ENCODE results near the gene PEX14. TPM values are rescaled to one million over a fixed set of nuclear protein-coding genes. Genes with fewer than 3 reads are reported as not detected.

PEX14 gene
- total RNA-seq, 1 donor from 2014 or later, result 28.2 TPM

DNA sequence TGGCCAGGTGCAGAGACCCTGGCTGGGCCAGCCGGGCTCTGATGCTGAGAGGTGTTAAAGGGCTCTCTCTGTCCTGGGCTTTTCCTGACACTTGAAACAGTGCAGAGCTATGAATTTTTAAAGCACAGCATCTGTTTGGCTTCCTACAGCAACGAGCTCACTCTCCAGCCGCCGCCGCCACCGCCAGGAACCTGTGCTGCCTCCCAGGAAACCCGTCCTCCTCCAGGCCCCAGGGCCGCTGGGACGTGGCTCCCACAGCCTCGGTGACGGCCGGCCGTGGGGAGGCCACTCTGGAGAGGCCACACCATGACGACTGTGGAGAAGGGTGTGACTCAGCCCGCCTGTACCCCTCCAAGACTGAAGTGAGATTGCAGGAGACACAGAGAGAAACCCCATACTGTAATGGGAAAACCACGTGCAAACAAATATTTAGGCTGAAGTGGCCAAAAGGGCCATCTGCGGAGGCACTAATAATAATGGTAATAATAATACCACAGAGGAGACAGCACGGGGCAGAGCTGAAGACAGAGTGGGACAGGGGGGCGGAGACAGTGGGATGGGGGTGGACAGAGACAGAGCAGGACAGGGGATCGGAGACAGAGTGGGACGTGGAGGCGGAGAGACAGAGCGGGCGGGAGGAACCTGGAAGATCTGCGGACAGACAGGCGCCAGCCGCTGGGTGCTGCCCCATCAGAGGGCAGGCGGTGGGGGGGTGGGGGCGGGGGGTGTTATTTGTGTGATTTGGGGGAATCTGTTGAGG lies 182.5 kb downstream of the PEX14 start:
- no peak for DNase-seq (ENCODE audit: extremely low read depth, low read depth, low spot score)

DNA sequence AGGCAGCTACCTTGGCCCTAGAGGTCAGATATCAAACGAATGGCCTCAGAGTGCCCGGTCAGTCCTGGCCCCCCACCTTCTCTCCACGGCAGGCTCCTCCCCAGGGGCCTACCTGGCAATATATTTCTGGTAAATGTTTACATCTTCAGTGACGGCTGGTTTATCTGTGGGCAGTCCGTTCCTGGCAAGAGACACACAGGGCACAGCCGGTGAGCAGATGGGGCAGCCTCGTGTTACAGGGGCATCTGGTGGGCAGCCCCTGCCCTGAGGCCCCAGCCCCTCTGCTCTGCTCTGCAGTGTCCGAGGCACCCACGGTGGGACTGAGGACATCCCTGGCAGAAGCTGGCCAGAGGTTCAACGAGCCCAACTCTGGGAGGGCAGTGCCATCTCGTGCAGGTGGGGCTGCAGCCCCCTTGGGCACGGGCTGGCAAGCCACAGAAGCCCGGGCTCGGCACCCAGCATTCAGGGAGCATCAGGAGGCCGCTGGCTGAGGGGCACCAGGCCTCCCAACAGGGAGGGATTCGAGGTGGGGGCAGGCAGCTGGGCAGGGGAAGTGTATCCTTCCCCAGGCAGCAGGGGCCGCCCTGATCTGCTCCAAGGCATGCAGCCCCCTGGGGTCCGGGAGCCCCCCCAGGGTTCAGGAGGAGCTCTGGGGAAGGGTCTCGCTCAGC lies 183.8 kb downstream of the PEX14 start:
- no peak for DNase-seq (ENCODE audit: extremely low read depth, low read depth, low spot score)

DNA sequence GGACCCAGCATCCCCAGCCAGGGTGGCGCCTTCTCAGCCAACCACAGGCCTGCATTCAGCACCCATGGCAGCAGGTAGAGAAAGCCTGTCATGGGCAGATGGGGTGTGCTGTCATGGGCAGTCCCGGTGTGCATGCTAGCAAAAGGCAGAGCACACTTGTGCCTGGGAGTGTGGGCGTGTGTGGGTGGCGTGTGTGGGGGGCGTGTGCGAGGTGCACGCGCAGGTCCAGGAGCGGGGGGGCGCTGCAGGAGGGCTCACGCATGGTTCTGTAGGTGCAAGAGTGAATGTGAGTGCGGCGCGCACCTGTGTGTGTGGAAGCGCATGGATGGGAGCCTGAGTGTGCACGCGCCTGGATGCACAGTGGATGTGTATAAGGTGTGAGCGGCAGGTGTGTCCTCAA lies 184.5 kb downstream of the PEX14 start:
- no peak for DNase-seq (ENCODE audit: extremely low read depth, low read depth, low spot score)

DNA sequence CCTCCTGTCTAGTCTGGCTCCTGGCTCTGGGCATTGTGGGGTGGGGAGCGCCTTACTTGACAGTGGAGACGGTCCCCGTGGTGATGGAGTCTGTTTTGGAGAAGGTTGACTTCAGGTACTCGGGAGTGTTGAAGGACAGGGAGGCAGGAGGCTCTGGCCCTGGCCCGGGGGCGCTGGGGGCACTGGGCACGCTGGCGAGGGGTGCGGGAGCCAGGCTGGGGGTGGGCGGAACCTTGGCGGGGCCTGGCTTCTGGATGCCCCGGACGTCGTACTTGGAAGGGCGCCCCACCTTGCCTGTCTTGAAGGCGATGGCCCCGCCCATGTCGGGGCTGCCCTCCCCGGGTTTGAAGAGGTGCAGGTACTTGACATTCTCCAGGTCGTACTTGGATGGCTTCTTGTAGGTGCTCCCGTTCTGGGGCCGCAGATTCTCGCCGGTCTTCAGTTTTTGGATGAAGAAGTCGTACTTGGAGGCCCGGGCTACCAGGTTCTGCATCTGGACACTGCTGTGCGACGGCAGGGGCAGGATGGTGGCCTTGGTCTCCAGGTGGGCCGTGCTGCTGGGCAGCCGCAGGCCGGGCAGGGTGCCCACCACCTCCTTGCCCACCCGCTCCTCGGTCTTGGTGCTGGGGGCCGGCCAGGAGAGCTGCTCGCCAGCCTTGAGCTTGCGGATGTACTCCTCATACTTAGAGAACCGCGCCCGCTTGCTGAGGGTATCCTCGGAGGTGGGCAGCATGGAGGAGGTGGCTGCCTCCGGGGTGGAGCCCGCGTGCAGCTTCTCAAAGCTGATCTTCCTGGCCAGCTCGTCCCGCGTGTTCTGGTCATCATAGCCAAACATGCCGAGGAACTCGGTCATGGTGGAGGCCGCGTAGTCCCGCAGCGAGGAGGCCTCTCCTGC lies 185.1 kb downstream of the PEX14 start:
- no peak for DNase-seq (ENCODE audit: extremely low read depth, low read depth, low spot score)

DNA sequence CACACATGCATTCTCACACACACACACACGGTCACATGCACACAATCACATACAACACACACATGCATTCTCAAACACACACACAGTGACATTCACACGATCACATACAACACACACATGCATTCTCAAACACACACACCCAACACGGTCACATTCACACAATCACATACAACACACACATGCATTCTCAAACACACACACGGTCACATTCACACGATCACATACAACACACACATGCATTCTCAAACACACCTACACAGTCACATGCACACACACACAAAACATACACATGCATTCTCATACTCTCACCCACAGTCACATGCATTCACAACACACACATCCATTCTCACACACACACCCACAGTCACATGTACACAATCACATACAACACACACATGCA lies 186.7 kb downstream of the PEX14 start:
- DNase-seq (ENCODE audit: extremely low read depth, low read depth, low spot score), result no peak

DNA sequence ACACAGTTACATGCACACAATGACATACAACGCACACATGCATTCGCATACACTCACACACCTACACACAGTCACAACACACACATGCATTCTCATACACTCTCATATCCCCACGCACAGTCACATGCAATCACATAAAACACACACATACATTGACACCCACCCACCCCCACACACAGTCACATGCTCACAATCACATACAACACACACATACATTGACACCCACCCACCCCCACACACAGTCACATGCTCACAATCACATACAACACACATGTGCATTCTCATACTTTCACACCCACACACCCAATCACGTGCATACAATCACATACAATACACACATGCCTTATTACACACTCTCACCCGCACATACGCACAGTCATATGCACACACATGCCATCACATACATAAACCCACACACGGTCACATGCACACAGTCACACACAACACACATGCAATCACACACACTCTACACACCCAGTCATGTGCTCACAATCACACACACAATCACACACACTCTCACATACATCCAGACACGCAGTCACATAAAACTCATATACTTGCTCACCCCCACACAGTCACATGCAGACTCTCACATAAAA lies 187.4 kb downstream of the PEX14 start:
- DNase-seq (ENCODE audit: extremely low read depth, low read depth, low spot score), result no peak

DNA sequence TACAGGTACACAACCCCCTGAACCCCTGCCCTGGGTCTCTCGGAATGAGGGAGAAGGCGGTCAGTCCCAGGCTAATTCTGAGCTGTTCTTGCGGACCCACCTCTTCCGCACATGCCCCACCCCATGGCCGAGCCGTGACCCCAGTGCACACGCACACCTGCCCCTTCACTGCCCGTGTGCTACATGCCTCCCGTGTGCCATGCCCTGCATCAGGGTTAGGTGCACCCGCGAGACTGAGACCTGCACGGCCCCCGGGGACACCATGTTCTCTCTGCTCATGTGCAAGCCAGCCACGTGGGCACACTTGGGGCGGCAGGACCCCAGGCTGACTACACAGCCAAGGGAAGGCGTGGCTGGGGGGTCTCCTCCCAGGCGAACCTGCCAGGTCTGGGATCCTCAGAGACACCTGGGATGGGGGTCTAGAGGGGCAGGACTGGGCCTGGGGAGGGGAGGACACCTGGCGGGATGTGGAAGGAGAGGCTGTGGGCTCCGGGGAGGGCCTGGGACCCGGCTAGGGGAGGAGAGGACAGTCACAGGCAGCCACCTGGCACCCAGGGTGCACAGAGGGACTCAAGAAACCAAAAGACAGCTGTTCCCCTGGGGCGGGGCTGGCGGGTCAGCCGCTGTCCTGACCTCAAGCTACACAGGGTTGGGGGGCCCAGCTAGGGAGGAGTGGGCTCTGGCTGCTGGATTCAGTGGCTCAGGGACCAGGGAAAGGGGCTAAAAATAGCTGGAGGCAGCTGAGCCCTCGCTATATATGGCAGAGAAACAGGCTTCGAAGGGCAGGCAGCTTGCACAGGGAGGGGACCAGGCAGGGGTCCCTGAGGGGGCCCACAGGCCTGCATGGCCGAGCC lies 188.3 kb downstream of the PEX14 start:
- DNase-seq (ENCODE audit: extremely low read depth, low read depth, low spot score), result no peak

DNA sequence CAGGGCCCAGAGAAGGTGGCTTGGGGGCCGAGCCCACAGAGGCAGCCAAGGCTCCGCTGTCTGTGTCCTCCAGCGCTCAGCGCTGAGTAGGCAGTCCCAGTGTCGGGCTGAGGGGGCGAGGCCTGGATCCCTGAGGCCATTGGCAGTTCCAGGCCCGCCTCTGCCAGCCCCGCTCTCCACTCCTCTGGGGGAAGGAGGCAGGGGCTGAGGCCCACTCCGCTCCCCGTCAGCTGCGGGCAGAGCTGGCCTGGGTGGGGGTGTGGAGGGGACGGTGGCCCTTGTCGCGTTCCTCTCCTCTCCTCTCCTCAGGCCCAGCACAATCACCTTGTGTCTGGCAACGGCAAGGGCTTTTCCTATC lies 188.9 kb downstream of the PEX14 start:
- no peak for DNase-seq (ENCODE audit: extremely low read depth, low read depth, low spot score)

DNA sequence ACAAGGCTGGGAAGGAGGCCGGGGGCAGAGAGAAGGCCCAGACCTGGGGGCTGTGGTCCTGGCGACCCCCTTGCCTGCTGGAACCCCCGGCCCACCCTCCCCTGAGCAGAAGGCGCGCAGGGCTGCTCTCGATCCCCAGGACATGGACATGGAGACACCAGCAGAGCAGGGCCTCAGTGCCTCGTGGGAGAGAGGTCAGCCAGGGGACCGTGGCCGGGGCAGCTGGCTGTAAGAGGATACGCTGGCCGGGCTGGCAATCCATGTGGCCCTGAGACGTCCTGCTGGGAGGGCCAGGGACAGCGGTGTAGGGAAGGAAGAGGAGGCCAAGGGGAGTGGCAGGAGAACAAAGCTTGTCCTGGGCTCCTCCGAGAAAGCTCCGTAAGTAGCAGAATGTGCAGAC lies 189.5 kb downstream of the PEX14 start:
- DNase-seq (ENCODE audit: extremely low read depth, low read depth, low spot score), result no peak

DNA sequence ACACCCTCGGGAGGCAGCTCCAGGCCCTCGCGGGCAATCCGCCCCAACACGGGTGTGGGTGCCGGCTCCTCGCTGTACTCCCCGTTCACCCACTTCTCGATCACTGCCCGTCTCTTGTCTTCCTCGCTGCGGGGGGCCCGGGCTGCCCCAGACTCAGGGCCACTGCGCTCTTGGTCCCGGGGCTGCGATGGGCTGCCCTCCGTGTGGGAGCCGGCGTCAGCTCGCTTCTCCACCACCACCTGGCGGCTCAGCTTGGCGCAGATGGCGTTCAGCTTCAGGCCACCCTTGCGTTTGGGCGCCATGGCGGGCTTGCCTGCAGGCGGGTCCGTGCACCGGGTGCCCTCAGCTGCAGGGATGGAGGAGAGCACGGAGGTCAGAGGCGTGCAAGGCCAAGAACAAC lies 190.5 kb downstream of the PEX14 start:
- no peak for DNase-seq (ENCODE audit: extremely low read depth, low read depth, low spot score)

DNA sequence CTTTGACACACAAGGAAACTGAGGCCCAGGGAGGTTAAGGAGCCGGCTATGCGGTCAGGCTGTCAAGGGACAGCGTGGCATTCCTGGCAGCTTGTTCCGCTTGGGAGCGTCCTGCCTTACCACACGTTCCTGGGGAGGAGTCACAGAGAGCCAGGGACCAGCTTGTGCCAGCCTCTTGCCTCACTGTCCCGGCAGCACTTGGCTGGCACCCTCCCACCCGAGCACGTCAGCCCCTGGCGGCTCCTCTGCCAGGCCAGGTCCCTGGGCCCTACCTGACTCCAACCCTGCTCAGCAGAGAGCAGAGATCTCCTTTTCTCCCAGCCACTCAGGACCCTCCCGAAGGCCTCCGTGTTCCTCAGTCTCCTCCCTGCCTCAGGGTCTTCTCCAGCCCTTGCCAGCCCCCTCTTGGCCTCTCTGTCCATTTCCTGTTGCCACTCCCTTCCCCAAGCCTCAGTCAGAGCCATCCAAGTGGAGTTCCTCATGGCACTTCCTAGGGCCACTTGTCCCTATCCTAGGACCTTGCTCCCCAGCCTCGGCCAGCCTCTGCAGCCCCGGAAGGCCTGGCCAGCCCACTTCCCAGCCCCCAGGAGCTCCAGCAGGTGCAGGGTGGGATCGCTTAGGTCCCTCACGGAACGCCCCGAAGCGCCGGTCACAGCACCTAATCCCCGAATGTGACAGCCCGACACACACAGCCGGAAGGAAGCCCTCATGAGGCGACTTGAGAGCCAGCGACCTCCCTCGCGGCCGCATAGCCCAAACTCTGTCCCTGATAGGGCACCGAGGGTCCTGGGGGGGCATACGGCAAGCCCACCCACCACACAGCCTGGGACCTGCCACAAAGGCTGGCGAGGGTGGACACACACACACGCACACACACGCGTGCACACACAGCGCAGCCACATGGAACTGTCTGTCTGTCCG lies 191.4 kb downstream of the PEX14 start:
- DNase-seq (ENCODE audit: extremely low read depth, low read depth, low spot score), result no peak

DNA sequence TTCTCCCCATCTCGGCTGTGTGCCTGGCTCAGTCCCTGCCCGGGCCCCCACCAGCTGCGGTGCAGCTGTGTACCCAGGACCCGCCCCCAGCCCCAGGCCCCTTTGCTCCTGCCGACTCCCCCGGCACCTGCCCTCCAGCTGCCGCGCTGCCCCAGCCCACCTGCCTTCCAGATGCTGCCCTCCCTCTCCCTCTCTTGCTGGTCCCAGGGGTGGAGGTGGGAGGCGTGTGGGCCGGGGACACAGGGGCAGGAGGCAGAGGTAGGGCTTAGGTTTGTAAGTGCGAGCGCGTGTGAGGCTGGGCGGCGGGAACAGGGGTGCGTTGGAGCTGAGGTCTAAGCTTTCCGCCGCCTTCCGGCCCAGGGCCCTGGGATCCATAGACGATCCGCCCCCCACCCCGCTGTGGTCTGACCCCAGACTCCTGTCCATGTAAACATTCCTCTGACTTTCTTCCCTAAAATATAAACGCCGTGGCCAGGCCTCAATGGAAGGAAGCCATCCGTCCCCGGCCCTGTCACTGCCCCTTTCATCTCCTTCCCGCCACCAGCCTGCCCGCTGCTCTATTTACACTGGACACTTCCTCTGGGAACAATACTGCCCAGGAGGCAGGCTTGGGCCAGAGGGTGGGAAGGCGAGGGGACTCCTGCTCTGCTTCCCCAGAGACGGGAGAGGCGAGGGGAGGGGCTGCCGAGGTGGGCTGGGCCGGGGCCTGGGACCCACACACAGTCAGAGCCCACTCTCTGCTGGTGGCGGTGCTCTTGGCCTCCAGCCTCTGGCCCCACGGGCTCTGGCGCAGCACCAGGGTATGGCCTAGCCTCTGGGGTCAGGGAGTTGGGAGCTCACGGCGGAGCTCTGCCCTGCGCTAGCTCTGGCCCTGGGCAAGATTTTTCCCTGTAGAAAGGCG lies 193.4 kb downstream of the PEX14 start:
- DNase-seq (ENCODE audit: extremely low read depth, low read depth, low spot score), result no peak

DNA sequence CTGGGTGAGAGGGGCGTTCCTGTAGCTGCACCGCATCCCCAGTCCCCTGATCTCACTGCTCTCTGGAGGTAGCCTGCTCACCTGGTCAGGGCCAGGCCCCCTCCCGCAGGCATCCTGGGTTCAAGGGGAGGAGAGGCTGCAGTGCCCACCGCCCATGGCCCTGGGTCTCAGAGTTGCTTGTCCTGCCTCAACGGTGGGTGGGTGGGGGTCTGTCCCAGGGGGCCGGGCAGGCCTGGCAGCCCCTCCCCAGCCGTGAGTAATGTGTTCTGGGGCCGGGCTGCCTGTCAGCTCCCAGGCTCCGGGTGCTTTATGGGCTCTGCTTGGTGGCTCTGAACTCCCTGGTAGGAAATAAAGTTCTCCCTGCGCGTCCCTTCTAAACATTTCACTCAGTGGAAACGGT lies 194.8 kb downstream of the PEX14 start:
- DNase-seq (ENCODE audit: extremely low read depth, low read depth, low spot score), result no peak

DNA sequence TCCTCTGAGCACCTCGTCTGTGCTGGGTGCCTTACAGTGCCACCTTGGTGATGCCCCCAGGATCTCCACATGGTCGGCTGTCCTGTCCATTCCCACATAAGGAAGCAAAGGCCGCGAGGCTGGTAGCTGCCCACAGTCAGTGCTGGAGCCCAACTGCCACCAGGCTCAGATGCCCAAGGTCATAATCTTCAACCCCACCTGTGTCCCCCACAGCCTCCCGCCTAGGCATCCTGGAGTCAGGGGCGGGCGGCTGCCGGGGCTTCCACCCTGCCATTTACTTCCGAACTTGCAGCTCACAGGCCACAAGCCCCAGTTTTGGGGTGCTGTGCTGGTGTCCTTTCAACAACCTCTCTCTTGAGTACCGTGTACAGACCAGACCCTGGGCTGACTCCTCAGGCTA lies 195.4 kb downstream of the PEX14 start:
- no peak for DNase-seq (ENCODE audit: extremely low read depth, low read depth, low spot score)

DNA sequence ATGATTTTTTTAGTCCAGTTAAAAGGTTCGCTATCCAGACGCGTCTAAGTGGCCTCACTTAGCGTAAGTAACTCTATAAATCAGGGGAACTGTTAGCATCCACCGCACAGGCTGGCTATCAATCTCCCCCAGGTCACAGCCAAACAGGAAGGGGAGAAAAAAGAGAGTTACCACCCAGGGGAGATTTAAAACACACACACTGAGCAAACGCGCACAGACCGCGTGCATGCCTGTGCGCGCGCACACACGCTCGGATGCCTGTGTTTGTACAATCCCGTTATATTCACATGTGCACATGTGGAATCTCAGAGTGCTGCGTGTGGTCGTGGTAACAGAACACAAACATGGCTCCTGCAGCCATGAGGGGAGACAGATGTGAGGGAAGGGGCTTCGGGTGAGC lies 196.3 kb downstream of the PEX14 start:
- DNase-seq (ENCODE audit: extremely low read depth, low read depth, low spot score), result no peak

DNA sequence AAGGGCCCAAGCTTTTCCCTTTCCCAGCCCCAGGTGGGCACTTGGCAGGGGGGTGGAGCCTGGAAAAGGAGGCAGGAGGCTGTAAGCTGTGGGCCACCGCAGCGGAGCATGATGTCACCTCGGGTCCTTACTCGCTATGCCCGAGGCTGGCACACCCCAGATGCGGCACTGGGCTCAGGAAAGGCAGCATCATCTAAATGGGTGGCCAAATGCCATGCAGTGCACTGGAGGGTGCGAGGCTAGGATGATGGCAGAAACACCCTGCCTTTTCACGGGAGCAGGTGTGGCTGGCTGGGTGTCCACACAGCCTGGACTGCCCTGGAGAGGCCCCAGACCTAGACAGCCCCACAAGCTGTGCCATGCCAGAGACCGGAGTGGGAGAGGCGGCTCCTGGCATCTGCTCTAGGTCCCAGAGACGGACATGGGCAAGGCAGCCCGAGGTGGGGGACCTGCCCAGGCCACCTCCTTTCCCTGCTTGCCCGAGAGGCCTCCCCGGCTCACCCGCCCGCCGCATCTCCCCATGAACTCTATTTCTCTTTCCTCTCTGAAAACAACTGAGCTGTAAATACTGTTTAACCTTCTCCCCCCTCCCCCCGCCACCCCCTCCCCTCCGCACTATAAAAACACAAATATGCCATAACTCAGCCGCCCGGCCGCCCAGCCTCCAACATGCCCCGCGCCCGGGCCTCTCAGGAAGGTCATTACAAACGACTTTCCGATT lies 197.0 kb downstream of the PEX14 start:
- no peak for DNase-seq (ENCODE audit: extremely low read depth, low read depth, low spot score)

DNA sequence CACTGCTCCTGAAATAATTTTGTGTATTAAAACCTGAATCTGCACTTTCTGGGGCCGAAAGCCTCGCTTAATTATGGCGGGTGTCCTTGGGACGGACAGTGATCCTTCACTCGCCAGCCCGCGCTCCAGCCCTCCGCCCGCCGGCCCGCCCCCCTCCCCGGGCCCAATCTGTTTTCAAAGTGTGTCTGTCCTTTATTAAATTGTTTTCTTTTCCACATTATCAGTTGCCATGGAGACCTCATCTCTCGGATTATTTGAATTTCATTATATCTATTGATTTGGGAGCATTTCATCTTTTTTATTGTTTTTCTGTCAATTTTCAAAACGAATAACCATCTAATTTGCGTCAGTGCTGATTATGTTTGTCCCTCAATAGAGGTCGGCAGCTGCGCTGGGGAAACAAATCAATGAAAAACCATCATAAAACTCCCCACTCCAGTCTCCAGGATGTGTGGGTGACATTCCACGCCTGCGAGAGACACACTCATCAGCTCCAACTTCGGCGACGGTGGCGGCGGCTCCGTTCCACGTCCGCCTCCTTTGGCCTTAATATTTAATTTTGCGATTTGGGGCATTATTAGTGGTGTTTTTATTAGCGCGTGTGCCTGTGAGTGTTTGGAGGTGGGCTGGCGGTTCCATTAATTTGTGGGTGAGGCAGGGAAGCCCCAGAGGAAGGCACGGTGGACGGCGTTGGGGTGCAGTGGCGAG lies 197.7 kb downstream of the PEX14 start:
- no peak for DNase-seq (ENCODE audit: extremely low read depth, low read depth, low spot score)
